K562 (cell line): ENCODE data around the gene SESN2. TPM values are rescaled to one million over a fixed set of nuclear protein-coding genes. Genes with fewer than 3 reads are reported as not detected.

Source experiments
- ESRRB ChIP-seq: fragments of 250-450 bp; sonication (Bioruptor Pico); IDR thresholded peaks from 2 replicates; pipeline ENCODE4 v1.5.0; 2020; ENCODE audit warnings: mild to moderate bottlenecking, moderate library complexity, borderline replicate concordance
- NFE2L1 ChIP-seq: fragments of 450-650 bp; IDR thresholded peaks from 2 replicates; pipeline ENCODE4 v1.6.1; 2016; ENCODE audit warnings: missing genetic modification characterization, low read depth, mild to moderate bottlenecking, missing compliant biosample characterization, moderate library complexity, borderline replicate concordance
- SNIP1 ChIP-seq: fragments of 450-650 bp; IDR thresholded peaks from 2 replicates; pipeline ENCODE4 v1.7.1; 2017; ENCODE audit warnings: low read depth, mild to moderate bottlenecking
- ZBTB40 ChIP-seq, 2 experiments: fragments of 450-650 bp in 1 of 2; sonication (generic) in 1 of 2; formaldehyde crosslinking in 1 of 2; IDR thresholded peaks; 2 replicates each; pipeline versions ENCODE4 v1.7.1 to v1.9.0; 2016 to 2022; ENCODE audit warnings: inconsistent platforms in 1 of 2, mild to moderate bottlenecking in 1 of 2, missing genetic modification reagents in 1 of 2
- ZNF584 ChIP-seq: fragments of 200-800 bp; sonication (Bioruptor generic); IDR thresholded peaks from 2 replicates; pipeline ENCODE4 v1.6.1; 2016; ENCODE audit warnings: low read depth, mild to moderate bottlenecking, missing genetic modification characterization, missing compliant biosample characterization
- polyA plus RNA-seq, 8 experiments: library from polyadenylated mRNA; depleted of rRNA in 4 of 8; stranded (reverse) in 5 of 8; unstranded in 3 of 8; fragments of >200 nt; fragmentation: Nextera tagmentation in 2 of 8; fragmentation: Illumina TruSeq in 1 of 8; extraction: Ambion mirVana in 2 of 8; extraction: Trizol in 1 of 8; gene quantifications; 2 replicates each; pipeline versions ENCODE4 v1.2.1 to v1.2.3, GENCODE V29; 2011 to 2014; ENCODE audit warnings: inconsistent platforms in 1 of 8, missing spikeins in 1 of 8
- total RNA-seq, 7 experiments: library from RNA; depleted of rRNA in 6 of 7; stranded (reverse); fragments of >200 nt in 6 of 7; fragmentation: Illumina TruSeq in 2 of 7; extraction: Trizol in 2 of 7; gene quantifications; 2 replicates each; pipeline versions ENCODE4 v1.2.1 to v1.2.3, GENCODE V29; 2011 to 2021; ENCODE audit warnings: low replicate concordance in 1 of 7
- TF ChIP-seq, protein P1 (sequence below), 2 experiments: fragments of 450-650 bp; IDR thresholded peaks; 2 replicates each; pipeline ENCODE4 v1.6.1; 2016; ENCODE audit warnings: mild to moderate bottlenecking in 2 of 2, borderline replicate concordance in 1 of 2, low read depth in 1 of 2, moderate library complexity in 1 of 2

SESN2 gene
- total and polyA plus RNA-seq, 9 of the 15 experiments (the other 6 are each of a cell fraction or from before 2014, with no cell fraction given), result 3.7 to 71.3 (median 16.8) TPM

GRCh38 chr1:28248273-28249012 lies 10.9 kb upstream of the SESN2 start (continued):
- TF ChIP-seq, protein P1, sequence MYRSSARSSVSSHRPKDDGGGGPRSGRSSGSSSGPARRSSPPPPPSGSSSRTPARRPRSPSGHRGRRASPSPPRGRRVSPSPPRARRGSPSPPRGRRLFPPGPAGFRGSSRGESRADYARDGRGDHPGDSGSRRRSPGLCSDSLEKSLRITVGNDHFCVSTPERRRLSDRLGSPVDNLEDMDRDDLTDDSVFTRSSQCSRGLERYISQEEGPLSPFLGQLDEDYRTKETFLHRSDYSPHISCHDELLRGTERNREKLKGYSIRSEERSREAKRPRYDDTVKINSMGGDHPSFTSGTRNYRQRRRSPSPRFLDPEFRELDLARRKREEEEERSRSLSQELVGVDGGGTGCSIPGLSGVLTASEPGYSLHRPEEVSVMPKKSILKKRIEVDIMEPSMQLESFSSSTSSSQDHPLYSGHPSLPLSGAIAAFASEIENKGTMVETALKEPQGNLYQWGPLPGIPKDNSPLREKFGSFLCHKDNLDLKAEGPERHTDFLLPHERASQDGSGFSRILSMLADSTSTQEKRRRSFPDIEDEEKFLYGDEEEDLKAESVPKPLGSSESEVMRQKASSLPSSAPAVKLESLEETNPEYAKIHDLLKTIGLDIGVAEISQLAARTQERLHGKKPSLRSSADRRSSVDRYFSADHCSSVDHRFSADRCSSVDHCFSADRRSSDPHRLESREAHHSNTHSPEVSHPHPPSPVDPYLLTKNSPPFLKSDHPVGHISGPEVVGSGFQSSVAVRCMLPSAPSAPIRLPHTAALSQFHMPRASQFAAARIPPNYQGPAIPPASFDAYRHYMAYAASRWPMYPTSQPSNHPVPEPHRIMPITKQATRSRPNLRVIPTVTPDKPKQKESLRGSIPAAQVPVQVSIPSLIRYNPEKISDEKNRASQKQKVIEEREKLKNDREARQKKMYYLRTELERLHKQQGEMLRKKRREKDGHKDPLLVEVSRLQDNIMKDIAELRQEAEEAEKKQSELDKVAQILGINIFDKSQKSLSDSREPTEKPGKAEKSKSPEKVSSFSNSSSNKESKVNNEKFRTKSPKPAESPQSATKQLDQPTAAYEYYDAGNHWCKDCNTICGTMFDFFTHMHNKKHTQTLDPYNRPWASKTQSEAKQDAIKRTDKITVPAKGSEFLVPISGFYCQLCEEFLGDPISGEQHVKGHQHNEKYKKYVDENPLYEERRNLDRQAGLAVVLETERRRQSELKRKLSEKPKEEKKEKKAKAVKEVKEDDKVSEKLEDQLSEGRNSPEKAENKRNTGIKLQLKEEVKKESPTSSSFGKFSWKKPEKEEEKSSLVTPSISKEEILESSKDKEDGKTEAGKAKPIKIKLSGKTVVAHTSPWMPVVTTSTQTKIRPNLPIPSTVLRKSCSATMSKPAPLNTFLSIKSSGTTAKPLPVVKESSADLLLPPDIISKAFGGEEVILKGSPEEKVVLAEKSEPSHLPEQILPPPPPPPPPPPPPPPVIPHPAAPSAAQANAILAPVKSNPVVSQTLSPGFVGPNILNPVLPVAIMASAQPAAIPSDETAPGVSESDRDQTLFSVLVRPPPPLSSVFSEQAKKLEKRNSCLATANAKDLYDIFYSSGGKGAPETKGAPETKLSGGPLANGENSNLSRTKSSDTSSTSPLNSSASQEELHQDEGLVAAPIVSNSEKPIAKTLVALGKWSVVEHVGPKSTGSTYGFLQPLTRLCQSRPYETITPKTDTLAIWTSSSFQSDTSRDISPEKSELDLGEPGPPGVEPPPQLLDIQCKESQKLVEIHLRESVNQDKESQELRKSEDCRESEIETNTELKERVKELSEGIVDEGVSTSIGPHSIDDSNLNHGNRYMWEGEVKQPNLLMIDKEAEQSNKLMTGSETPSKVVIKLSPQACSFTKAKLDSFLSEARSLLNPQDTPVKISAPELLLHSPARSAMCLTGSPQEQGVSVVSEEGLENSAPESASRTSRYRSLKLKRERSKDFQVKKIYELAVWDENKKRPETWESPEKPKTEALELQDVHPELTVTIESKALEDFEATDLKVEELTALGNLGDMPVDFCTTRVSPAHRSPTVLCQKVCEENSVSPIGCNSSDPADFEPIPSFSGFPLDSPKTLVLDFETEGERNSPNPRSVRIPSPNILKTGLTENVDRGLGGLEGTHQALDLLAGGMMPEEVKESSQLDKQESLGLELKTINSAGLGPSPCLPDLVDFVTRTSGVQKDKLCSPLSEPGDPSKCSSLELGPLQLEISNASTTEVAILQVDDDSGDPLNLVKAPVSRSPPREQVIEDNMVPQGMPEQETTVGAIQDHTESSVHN (IDR thresholded peaks at IDR 0.05; ENCODE audit: borderline replicate concordance in 1 of 2, low read depth in 1 of 2), result no peak
- TF ChIP-seq SNIP1 (no peak), ESRRB (no peak), ZNF584 (CRISPR knock-in tag) (no peak), ZBTB40 (IDR thresholded peaks at IDR 0.05) (0 out of 2 replicates have a peak, but pooled peaks have one; percentile 24), ZBTB40 (CRISPR knock-in tag; IDR thresholded peaks at IDR 0.05) (no peak), NFE2L1 (tag) (no peak)
